ENCODE measurements around the gene DAD1.

The DAD1 gene

DNA sequence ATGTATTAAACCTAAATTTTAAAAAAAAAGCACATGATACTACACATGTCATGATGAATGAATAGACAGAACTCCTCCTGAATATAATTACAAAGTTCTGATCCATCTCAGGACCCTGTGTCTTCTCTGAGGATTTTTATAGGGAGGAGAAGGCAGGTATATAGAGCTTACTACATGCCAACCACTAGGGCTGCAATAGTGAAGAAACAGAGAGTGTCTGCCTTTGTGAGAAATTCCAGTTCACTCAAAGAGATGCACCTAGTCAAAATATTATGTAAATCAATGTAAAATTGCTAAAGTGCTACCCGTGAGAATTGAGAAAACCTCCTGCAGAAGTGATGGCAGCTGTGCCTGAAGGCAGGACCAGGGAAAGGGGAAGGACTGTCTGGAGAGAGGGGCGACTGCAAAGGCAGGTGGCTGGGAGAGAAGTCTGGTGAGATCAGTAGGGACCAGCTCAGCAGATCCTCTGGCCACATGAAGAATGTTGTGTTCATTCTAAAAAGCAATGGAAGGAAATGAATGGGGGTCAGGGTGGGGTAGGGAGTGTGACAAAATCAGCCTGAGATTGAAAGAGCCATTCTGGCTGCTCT is 24.2 kb upstream of the DAD1 start:
- peaks cover 20% of the 10 kb centered on the region for H3K36me3 Mint-ChIP-seq
- H3K4me1 Mint-ChIP-seq: no peaks in the 10 kb centered on the region
- DNase-seq (ENCODE audit: low spot score in 2 of 2): no peak
- H3K4me3 Mint-ChIP-seq: no peak overlapping the region
- H3K27ac Mint-ChIP-seq: peak overlapping the region; percentile 13
- no peak for ATAC-seq (ENCODE audit: low read depth)
- H3K27me3 Mint-ChIP-seq: no peaks in the 10 kb centered on the region
- H3K9me3 Mint-ChIP-seq: peaks cover 1% of the 10 kb centered on the region

DNA sequence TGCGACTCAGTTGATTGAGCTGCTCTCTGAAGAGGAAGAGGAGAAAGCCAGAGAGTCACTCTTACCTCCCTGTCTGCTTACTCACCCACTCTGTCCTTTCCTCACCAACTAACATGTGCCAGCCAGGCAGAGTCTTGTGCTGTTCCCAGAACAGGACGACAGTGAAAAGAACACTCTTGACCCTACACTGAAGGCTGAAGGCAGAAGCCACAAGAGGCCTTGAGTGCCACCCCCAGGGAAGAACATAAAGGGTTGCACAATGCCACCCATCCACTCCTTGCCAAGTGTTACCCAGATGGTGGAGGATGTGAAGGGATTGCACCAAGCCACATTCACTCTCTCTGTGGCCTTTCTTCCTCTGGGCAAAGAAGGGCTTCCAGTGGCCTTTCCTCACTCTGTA is 21.9 kb upstream of the DAD1 start:
- Mint-ChIP-seq H3K4me3 (no peak overlapping the region), H3K27ac (no peak overlapping the region), H3K4me1 (no peaks in the 10 kb centered on the region), H3K36me3 (peaks cover 25% of the 10 kb centered on the region), H3K27me3 (no peaks in the 10 kb centered on the region), H3K9me3 (no peaks in the 10 kb centered on the region)
- no peak for ATAC-seq (ENCODE audit: low read depth)
- DNase-seq (ENCODE audit: low spot score in 2 of 2): no peak

DNA sequence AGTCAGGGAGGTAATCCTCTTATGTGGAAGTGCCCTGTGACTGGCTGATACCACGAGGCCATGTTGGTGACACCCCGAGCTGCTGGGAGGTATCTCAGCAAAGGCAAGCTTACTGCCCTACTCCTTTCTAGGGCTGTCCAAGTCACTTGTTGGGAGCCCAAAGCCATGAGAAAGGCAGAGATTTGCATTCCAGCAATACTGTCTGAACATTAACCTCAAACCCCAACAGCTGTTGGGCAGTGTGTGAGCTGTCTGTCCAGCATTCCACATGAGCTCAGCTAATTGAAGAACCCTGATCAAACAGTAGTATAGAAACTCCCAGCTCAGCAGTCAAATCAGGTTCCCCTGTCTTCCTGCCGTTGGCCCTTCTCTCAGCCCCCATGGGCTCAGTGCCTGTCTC is 18.3 kb upstream of the DAD1 start:
- DNase-seq (ENCODE audit: low spot score in 2 of 2) (no peak), ATAC-seq (ENCODE audit: low read depth) (no peak)
- Mint-ChIP-seq H3K4me1 (no peaks in the 10 kb centered on the region), H3K27ac (no peak overlapping the region), H3K27me3 (no peaks in the 10 kb centered on the region), H3K4me3 (no peak overlapping the region), H3K9me3 (no peaks in the 10 kb centered on the region), H3K36me3 (peaks cover 44% of the 10 kb centered on the region)

DNA sequence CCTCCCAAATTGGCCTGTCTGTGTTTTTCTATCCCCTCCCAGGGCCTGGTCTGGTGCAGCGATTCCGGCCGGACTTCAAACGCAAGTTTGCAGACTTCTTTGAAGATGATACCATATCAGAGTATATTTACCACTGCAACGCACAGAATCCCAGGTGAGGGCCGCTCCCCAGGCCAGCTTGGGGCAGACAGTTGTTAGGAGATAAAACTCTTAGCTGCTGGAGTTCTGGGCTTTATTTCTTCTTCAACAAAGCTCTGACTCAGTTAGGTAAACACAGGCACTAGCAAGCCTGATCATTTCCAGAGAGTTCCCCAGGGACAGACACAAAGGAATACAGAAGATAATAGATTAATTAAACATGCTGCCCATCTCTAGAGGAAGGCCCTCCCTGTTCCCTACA is 17.4 kb upstream of the DAD1 start:
- DNase-seq (ENCODE audit: low spot score in 2 of 2) (no peak), ATAC-seq (ENCODE audit: low read depth) (no peak)
- peaks cover 4% of the 10 kb centered on the region for H3K4me1 Mint-ChIP-seq
- H3K9me3 Mint-ChIP-seq: no peaks in the 10 kb centered on the region
- H3K27me3 Mint-ChIP-seq: no peaks in the 10 kb centered on the region
- H3K4me3 Mint-ChIP-seq: no peak overlapping the region
- no peak overlapping the region for H3K27ac Mint-ChIP-seq
- peaks cover 49% of the 10 kb centered on the region for H3K36me3 Mint-ChIP-seq

DNA sequence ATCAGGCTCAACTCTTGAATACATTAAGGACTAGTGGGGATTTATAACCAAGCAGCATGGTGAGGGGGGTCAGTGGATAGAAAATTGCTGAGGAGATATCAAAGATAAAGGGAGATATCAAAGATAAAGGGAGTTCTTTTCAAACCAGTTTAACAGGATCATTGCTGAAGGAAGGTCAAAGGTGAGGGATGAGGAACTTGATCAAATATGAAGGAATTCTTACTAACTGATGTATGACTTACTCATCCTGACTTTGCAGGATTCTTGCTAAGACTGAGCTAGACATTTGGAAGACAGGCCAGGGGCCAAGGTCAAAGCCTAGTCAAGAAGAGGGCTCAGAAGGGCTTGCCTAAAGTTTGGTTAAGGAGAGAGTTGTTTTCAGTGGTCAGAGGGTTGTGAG is 13.8 kb upstream of the DAD1 start:
- H3K36me3 Mint-ChIP-seq: peaks cover 33% of the 10 kb centered on the region
- no peak for ATAC-seq (ENCODE audit: low read depth)
- H3K4me3 Mint-ChIP-seq: no peak overlapping the region
- H3K4me1 Mint-ChIP-seq: peaks cover 22% of the 10 kb centered on the region
- DNase-seq (ENCODE audit: low spot score in 2 of 2): no peak
- H3K27ac Mint-ChIP-seq: no peak overlapping the region
- no peaks in the 10 kb centered on the region for H3K9me3 Mint-ChIP-seq
- no peaks in the 10 kb centered on the region for H3K27me3 Mint-ChIP-seq

DNA sequence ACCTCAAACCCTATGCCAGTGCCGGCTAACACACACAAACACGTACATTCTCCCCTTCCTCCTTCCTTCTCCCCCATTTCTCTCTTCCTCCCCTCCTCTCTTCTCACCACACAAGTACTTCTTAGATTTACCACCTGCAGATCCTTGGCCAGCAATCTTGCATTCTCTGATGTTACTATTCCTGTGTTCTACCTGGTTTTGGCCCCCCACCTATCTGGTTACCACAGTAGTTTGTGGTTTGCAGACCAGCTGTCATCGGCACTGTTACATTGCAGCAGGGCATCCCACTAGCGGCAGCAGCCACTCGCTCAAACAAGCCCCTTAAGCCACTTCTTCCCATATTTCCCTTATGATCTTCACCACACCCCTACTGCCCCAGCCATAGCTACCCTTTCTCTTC is 13.0 kb upstream of the DAD1 start:
- H3K4me1 Mint-ChIP-seq: peaks cover 27% of the 10 kb centered on the region
- peaks cover 29% of the 10 kb centered on the region for H3K36me3 Mint-ChIP-seq
- H3K4me3 Mint-ChIP-seq: no peak overlapping the region
- H3K27ac Mint-ChIP-seq: no peak overlapping the region
- ATAC-seq (ENCODE audit: low read depth): no peak
- H3K27me3 Mint-ChIP-seq: no peaks in the 10 kb centered on the region
- no peak for DNase-seq (ENCODE audit: low spot score in 2 of 2)
- no peaks in the 10 kb centered on the region for H3K9me3 Mint-ChIP-seq

DNA sequence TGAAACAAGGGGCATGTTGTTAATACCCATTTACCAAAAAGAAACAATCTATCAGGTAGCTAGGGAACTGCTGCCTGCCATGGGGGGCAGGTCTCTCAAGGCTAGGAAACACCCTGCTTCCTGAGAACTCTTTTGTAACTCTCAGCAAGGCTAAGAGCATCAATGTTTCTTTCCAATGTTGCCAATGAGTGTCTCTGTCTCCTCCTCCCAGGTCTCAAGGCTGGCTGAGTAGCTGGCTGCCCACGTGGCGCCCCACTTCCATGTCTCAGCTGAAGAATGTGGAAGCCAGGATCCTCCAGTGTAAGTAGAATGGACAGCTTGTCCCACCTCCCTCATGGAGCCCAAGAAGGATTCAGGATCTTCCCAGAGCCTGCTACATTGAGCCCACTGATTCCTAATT is 12.4 kb upstream of the DAD1 start:
- Mint-ChIP-seq H3K36me3 (peaks cover 29% of the 10 kb centered on the region), H3K27ac (no peak overlapping the region), H3K4me3 (no peak overlapping the region), H3K27me3 (no peaks in the 10 kb centered on the region), H3K4me1 (peaks cover 27% of the 10 kb centered on the region), H3K9me3 (no peaks in the 10 kb centered on the region)
- DNase-seq (ENCODE audit: low spot score in 2 of 2): no peak
- no peak for ATAC-seq (ENCODE audit: low read depth)

DNA sequence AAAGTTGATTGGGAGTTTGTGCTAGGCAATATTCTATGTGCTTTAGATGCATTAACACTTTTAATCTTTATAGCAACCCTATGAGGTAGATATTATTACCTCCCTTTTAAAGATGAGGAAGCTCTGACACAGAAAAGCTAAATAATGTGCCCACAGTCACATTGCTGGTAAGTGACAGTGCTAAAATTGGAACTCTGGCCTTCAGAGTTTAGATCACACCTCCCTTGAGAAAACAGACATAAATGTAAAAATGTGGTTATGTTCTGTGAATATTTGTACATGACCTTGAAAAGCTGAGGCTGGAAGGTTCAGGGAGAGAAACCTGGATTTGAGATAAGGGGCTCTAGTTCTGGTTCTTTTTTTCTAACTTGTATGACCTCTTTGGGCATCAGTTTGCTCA is 11.0 kb upstream of the DAD1 start:
- no peaks in the 10 kb centered on the region for H3K9me3 Mint-ChIP-seq
- no peaks in the 10 kb centered on the region for H3K27me3 Mint-ChIP-seq
- ATAC-seq (ENCODE audit: low read depth) (no peak), DNase-seq (ENCODE audit: low spot score in 2 of 2) (no peak)
- no peak overlapping the region for H3K4me3 Mint-ChIP-seq
- no peak overlapping the region for H3K27ac Mint-ChIP-seq
- peaks cover 27% of the 10 kb centered on the region for H3K4me1 Mint-ChIP-seq
- peaks cover 23% of the 10 kb centered on the region for H3K36me3 Mint-ChIP-seq

DNA sequence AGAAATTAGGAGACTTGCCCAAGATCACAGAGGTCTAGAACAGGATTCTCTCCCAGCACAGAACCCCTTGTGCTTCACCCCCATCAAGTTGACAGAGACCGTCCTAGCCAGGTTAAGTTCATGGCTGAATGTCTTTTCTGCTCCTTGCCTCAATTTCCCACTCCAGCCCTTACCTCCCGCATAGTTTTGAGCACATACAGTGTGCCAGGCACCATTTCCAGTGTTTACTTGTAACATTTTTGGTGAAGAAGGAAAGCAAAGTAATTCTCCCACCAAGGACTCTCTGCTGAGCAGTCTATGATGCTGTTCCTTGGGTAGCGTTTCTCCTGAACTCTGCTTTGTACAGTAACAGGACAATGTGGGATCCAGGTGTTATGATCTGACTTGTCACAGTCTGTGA is 10.3 kb upstream of the DAD1 start:
- Mint-ChIP-seq H3K36me3 (peaks cover 18% of the 10 kb centered on the region), H3K4me1 (peaks cover 27% of the 10 kb centered on the region), H3K9me3 (no peaks in the 10 kb centered on the region), H3K27ac (peak overlapping the region; percentile 90), H3K27me3 (no peaks in the 10 kb centered on the region), H3K4me3 (peak overlapping the region; percentile 98)
- ATAC-seq (ENCODE audit: low read depth) (no peak), DNase-seq (ENCODE audit: low spot score in 2 of 2) (no peak)

DNA sequence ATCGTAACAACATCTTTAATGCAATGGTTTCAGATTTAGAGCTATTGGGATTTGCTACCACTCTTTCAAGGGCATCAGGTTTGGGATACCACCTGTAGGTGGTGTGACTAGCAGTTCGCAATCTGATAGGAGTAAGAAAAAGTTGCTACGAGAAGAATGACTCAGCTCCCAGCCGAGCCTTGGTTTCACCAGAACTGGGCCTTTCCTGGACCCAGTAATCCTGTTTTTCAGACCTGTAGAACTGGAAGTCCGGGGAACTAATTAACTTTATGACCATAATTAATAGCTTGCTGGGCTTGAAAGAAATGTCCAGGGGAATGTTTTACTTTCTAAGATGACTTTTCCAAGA is 9.8 kb upstream of the DAD1 start:
- peak overlapping the region; percentile 90 for H3K27ac Mint-ChIP-seq
- H3K4me3 Mint-ChIP-seq: peak overlapping the region; percentile 98
- H3K9me3 Mint-ChIP-seq: no peaks in the 10 kb centered on the region
- H3K36me3 Mint-ChIP-seq: peaks cover 17% of the 10 kb centered on the region
- H3K27me3 Mint-ChIP-seq: no peaks in the 10 kb centered on the region
- peaks cover 27% of the 10 kb centered on the region for H3K4me1 Mint-ChIP-seq
- ATAC-seq (ENCODE audit: low read depth) (peak; percentile 50), DNase-seq (ENCODE audit: low spot score in 2 of 2) (no peak)

DNA sequence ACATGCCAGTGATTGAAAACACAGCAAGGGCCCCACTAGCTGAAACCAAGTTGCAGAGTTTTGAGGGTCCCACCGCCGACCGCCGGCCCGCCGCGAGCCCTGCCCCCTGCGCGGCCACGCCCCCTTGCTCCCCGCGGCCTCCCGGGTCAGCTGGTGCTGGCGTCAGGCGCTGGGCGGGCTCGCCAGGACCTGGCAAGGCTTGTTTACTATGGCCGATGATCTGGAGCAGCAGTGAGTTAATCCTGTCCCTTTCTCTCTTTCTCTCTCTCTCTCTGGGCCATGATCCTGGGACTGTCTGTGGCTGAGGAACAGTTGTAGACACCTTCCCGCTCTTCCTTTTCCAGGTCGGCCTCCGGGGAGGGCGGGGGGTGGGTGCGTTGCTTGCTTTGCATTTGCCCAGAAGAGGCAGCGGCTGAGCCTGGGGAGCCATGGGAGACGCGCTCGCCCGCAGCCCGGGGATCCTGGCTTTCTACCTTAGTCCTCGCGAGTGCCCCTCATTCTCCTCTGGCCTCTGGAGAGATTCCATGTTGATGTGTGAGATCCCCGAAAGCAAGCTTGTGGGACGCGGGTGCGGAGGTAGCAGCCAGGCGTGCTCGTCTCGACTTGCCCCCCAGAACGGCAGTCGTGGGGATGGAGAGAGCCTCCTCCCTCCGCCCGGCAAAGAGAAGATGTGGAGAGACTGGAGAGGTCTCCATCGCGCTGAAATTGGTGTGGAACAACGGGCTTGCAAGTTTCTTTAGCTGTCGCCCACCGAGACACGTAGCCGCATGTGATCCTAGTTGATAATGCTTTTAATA is 9.3 kb upstream of the DAD1 start, which contains the start of gene ABHD4:
Gene ABHD4, plus strand, starts transcription at position 202 of the 797 bp plus-strand sequence. Its CDS starts 7 bp downstream, at position 209.
- Mint-ChIP-seq H3K9me3 (no peaks in the 10 kb centered on the region), H3K4me3 (peak within 1 kb of the TSS; percentile 98)
- peak; percentile 48 to 64 for DNase-seq (ENCODE audit: low spot score in 2 of 2)

DNA sequence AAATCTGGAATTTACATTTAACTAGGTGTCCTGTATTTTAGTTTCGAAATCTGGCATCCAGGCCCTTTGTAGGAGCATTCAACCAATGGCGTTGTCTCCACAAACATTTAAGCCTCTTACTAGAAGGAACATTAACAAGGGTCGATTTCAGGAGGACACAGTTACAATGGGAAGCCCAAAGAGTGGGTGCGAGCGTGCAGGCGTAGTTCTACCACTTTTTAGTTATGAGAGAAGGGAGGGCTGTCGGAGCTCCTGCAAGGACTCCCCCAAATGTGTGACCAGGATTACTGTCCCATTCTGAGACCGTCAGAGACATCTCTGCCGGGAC is 8.7 kb upstream of the DAD1 start:
- ATAC-seq (ENCODE audit: low read depth) (peak; percentile 24), DNase-seq (ENCODE audit: low spot score in 2 of 2) (no peak)
- Mint-ChIP-seq H3K36me3 (peaks cover 9% of the 10 kb centered on the region), H3K4me3 (peak overlapping the region; percentile 98), H3K27ac (peak overlapping the region; percentile 90), H3K27me3 (no peaks in the 10 kb centered on the region), H3K9me3 (no peaks in the 10 kb centered on the region), H3K4me1 (peaks cover 27% of the 10 kb centered on the region)

More for the DNA sequence above, 9.3 kb upstream of the DAD1 start, which contains the start of gene ABHD4:
- Mint-ChIP-seq H3K27me3 (no peaks in the 10 kb centered on the region), H3K36me3 (peaks cover 13% of the 10 kb centered on the region), H3K4me1 (peaks cover 27% of the 10 kb centered on the region), H3K27ac (peak within 1 kb of the TSS; percentile 90)
- peak; percentile 93 for ATAC-seq (ENCODE audit: low read depth)

DNA sequence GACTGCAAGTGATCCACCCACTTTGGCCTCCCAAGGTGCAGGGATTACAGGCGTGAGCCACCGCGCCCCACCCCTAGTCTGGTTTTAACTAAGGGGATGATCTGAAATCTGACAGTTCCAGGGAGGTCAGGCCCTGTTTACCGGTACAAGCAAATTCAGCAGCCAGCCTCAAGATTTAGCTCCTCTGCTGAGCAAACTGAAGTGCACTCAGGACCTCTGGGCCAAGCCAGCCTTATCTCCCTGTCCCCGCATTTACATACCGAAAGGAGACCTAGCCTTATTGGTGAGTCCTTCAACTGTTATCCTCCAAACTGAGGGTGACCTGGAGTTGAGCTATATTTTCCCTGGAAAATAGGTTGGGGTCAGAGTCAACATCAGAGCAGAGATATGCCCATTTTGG is 8.2 kb upstream of the DAD1 start:
- H3K4me1 Mint-ChIP-seq: peaks cover 27% of the 10 kb centered on the region
- DNase-seq (ENCODE audit: low spot score in 2 of 2): no peak
- peak overlapping the region; percentile 90 for H3K27ac Mint-ChIP-seq
- ATAC-seq (ENCODE audit: low read depth): no peak
- H3K27me3 Mint-ChIP-seq: no peaks in the 10 kb centered on the region
- peaks cover 5% of the 10 kb centered on the region for H3K36me3 Mint-ChIP-seq
- peak overlapping the region; percentile 98 for H3K4me3 Mint-ChIP-seq
- H3K9me3 Mint-ChIP-seq: no peaks in the 10 kb centered on the region

DNA sequence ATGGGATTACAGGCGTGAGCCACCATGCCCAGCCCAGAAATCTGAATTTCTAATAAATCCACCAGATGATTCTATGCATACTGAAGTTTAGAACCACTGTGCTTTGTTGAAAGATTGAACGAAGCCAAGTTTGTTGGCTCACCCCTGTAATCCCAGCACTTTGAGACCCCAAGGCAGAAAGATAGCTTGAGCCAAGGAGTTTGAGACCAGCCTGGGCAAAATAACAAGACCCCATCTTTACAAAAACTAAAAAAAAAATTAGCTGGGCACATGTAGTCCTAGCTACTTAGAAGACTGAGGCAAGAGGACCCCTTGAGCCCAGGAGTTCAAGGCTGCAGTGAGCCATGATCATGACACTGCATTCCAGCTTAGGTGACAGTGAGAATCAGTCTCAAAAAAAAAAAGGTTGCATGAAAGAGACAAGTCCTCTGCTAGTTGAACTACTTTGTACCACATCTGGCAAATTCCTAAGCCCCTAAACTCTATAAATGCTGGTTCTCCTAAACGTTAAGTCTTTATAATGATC is 7.4 kb upstream of the DAD1 start:
- no peaks in the 10 kb centered on the region for H3K9me3 Mint-ChIP-seq
- H3K4me1 Mint-ChIP-seq: peaks cover 23% of the 10 kb centered on the region
- no peak for ATAC-seq (ENCODE audit: low read depth)
- DNase-seq (ENCODE audit: low spot score in 2 of 2): no peak
- H3K36me3 Mint-ChIP-seq: no peaks in the 10 kb centered on the region
- no peak overlapping the region for H3K27ac Mint-ChIP-seq
- no peak overlapping the region for H3K4me3 Mint-ChIP-seq
- no peaks in the 10 kb centered on the region for H3K27me3 Mint-ChIP-seq

Measured in memory B cell (primary cell).